Endodermal cell (in vitro differentiated cells): Measurements from ENCODE around the gene SNX24. TPM values are rescaled to one million over a fixed set of nuclear protein-coding genes. Genes with fewer than 3 reads are reported as not detected.

Experiments
- DNase-seq: peaks from one replicate; pipeline ENCODE4 v3.0.0-alpha.2; 2017
- H3K27ac ChIP-seq: 2 replicates; pipeline ENCODE4 v1.5.1; 2013; ENCODE audit warnings: mild to moderate bottlenecking, low read depth, low read length, moderate library complexity
- H3K27me3 ChIP-seq: 2 replicates; pipeline ENCODE4 v1.6.1; 2013; ENCODE audit warnings: mild to moderate bottlenecking, low read length, moderate library complexity; ENCODE audit not compliant: insufficient read depth, control insufficient read depth, poor library complexity, severe bottlenecking
- H3K36me3 ChIP-seq: 2 replicates; pipeline ENCODE4 v1.7.0; 2013; ENCODE audit warnings: mild to moderate bottlenecking, low read length, moderate library complexity; ENCODE audit not compliant: control insufficient read depth, insufficient read depth
- H3K4me1 ChIP-seq: one replicate; pipeline ENCODE4 v1.7.0; 2013; ENCODE audit warnings: low read length; ENCODE audit not compliant: control insufficient read depth, insufficient read depth
- H3K4me3 ChIP-seq: 2 replicates; pipeline ENCODE4 v1.5.1; 2013; ENCODE audit warnings: mild to moderate bottlenecking, low read length, moderate library complexity
- H3K9ac ChIP-seq: 2 replicates; pipeline ENCODE4 v1.6.1; 2013; ENCODE audit warnings: mild to moderate bottlenecking, low read length, moderate library complexity; ENCODE audit not compliant: poor library complexity, severe bottlenecking; ENCODE audit errors: extremely low read depth
- H3K9me3 ChIP-seq: 2 replicates; pipeline ENCODE4 v1.6.1; 2013; ENCODE audit warnings: mild to moderate bottlenecking, low read length, moderate library complexity; ENCODE audit not compliant: control insufficient read depth
- H3K27ac Mint-ChIP-seq: 2 replicates; pipeline ENCODE4 v1.8.0; 2020; ENCODE audit warnings: mixed read lengths
- H3K27me3 Mint-ChIP-seq: 2 replicates; pipeline ENCODE4 v1.8.0; 2021; ENCODE audit warnings: mild to moderate bottlenecking, mixed read lengths; ENCODE audit not compliant: insufficient read depth
- H3K36me3 Mint-ChIP-seq: 2 replicates; pipeline ENCODE4 v1.8.0; 2020; ENCODE audit warnings: low read depth, mixed read lengths
- H3K4me1 Mint-ChIP-seq: 2 replicates; pipeline ENCODE4 v1.8.0; 2020; ENCODE audit warnings: mixed read lengths
- H3K4me3 Mint-ChIP-seq: 2 replicates; pipeline ENCODE4 v1.8.0; 2020; ENCODE audit warnings: mild to moderate bottlenecking, moderate library complexity, mixed read lengths
- H3K9me3 Mint-ChIP-seq: 2 replicates; pipeline ENCODE4 v1.8.0; 2020; ENCODE audit warnings: mild to moderate bottlenecking, mixed read lengths
- WGBS, 2 experiments: methylation state at CpG; one replicate each; pipeline versions ENCODE4 v1.1.5 to v1.1.7; 2013; ENCODE audit warnings: missing lambda C conversion rate in 2 of 2, mixed read lengths in 1 of 2; ENCODE audit not compliant: insufficient coverage in 1 of 2, insufficient read length in 1 of 2; 5-methylcytosine and 5-hydroxymethylcytosine counted together
- total RNA-seq, 2 donors: library from RNA; stranded (reverse); fragmentation: NEBNext Ultra II Directional in 1 of 2; extraction: Animal tissue kit (Norgen Biotek cat#: 25700) in 1 of 2; gene quantifications; 2 replicates in 1 of 2; 3 replicates in 1 of 2; pipeline ENCODE4 v1.2.1, GENCODE V29; 2021
- TF ChIP-seq, protein P1 (sequence below): fragments of 200-600 bp; sonication (generic); conservative IDR thresholded peaks from 2 replicates; pipeline ENCODE4 v1.5.0; 2021; ENCODE audit warnings: antibody characterized with exemption, mild to moderate bottlenecking

SNX24 gene
- total RNA-seq, 2 donors from 2014 or later, result 39.4 to 56.2 TPM

DNA sequence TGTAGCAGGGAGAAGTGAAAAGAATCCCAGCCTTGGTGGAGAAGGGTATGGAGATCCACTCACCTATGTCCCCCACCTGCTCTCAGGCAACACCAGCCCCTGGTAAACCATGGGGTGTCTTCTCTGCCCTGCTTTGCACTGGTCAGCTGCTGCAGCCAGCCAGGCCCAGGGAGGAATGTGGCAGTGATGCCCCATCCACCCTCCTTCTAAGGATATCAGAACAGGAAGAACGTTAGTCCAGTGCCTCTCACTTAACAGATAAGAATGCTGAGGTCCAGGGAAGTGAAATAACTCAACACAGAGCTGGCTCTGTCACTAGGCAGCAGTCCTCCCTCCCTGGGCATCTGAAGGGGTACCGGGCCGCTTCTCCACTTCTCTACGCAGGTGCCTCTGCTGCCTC lies 200.8 kb downstream of the SNX24 start:
- Histone ChIP-seq H3K27me3 (no peaks in the 10 kb centered on the region), H3K36me3 (no peaks in the 10 kb centered on the region), H3K9ac (no peak overlapping the region), H3K27ac (no peak overlapping the region), H3K4me1 (no peaks in the 10 kb centered on the region), H3K9me3 (no peaks in the 10 kb centered on the region), H3K4me3 (no peak overlapping the region)
- WGBS, 2 experiments, result 60 to 86% methylated on average over 1 to 4 of the region's 4 CpGs
- TF ChIP-seq, protein P1, sequence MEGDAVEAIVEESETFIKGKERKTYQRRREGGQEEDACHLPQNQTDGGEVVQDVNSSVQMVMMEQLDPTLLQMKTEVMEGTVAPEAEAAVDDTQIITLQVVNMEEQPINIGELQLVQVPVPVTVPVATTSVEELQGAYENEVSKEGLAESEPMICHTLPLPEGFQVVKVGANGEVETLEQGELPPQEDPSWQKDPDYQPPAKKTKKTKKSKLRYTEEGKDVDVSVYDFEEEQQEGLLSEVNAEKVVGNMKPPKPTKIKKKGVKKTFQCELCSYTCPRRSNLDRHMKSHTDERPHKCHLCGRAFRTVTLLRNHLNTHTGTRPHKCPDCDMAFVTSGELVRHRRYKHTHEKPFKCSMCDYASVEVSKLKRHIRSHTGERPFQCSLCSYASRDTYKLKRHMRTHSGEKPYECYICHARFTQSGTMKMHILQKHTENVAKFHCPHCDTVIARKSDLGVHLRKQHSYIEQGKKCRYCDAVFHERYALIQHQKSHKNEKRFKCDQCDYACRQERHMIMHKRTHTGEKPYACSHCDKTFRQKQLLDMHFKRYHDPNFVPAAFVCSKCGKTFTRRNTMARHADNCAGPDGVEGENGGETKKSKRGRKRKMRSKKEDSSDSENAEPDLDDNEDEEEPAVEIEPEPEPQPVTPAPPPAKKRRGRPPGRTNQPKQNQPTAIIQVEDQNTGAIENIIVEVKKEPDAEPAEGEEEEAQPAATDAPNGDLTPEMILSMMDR, result no peak
- Mint-ChIP-seq H3K27ac (no peak overlapping the region), H3K27me3 (peaks cover 6% of the 10 kb centered on the region), H3K36me3 (no peaks in the 10 kb centered on the region), H3K4me3 (no peak overlapping the region), H3K4me1 (no peaks in the 10 kb centered on the region), H3K9me3 (no peaks in the 10 kb centered on the region)
- DNase-seq, result no peak

DNA sequence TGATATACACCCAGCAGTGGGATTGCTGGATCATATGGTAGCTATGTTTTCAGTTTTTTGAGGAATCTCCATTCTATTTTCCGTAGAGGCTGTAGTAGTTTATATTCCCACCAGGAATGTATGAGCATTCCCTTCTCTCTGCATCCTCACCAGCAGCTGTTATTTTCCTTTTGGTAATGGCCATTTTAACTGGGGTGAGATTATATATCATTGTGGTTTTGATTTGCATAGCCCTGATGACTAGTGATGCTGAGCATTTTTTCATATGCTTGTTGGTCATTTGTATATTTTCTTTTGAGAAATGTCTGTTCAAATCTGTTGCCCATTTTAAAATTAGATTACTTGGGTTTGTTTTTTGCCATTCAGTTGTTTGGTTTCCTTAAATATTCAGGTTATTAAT lies 202.3 kb downstream of the SNX24 start:
- DNase-seq, result no peak
- whole genome bisulfite sequencing, 2 experiments, result 88% methylated on average over 1 of the region's 1 CpG; no CpG with 5 or more reads in 1 of the 2 experiments
- Histone ChIP-seq H3K9ac (no peak overlapping the region), H3K27me3 (no peaks in the 10 kb centered on the region), H3K27ac (no peak overlapping the region), H3K4me3 (no peak overlapping the region), H3K4me1 (no peaks in the 10 kb centered on the region), H3K9me3 (no peaks in the 10 kb centered on the region), H3K36me3 (no peaks in the 10 kb centered on the region)
- Mint-ChIP-seq H3K4me3 (no peak overlapping the region), H3K4me1 (no peaks in the 10 kb centered on the region), H3K36me3 (no peaks in the 10 kb centered on the region), H3K27me3 (peaks cover 9% of the 10 kb centered on the region), H3K9me3 (no peaks in the 10 kb centered on the region), H3K27ac (no peak overlapping the region)
- TF ChIP-seq, protein P1, result no peak

DNA sequence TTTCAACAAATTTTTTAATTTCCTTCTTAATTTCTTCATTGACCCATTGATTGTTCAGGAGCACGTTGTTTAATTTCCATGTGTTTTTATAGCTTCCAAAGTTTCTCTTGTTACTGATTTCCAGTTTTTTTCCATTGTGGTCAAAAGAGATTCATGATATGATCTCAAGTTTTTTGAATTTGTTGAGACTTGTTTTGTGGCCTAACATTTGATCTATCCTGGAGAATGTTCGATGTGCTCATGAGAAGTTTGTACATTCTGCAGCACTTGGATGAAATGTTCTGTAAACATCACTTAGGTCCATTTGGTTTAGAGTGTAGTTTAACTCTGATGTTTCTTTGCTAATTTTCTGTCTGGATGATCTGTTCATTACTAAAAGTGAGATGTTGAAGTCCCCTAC lies 205.8 kb downstream of the SNX24 start:
- no peaks in the 10 kb centered on the region for H3K4me1 ChIP-seq
- no peak overlapping the region for H3K27ac Mint-ChIP-seq
- H3K27me3 ChIP-seq, result no peaks in the 10 kb centered on the region
- H3K4me3 ChIP-seq, result no peak overlapping the region
- H3K36me3 ChIP-seq, result no peaks in the 10 kb centered on the region
- 90 to 94% methylated on average over 1 to 2 of the region's 2 CpGs for WGBS, 2 experiments
- H3K27me3 Mint-ChIP-seq, result peaks cover 5% of the 10 kb centered on the region
- no peaks in the 10 kb centered on the region for H3K36me3 Mint-ChIP-seq
- no peak overlapping the region for H3K27ac ChIP-seq
- H3K9me3 Mint-ChIP-seq, result no peaks in the 10 kb centered on the region
- H3K9ac ChIP-seq, result no peak overlapping the region
- no peak for DNase-seq
- H3K4me1 Mint-ChIP-seq, result no peaks in the 10 kb centered on the region
- H3K9me3 ChIP-seq, result no peaks in the 10 kb centered on the region
- H3K4me3 Mint-ChIP-seq, result no peak overlapping the region
- TF ChIP-seq, protein P1, result no peak

Other genes with a start within 250 kb of the SNX24 start
- 10 to 100 TPM; 69.8 to 83.2 TPM for gene SNX2, start 70.5 kb upstream of the SNX24 start, total RNA-seq
- gene PPIC, start 191.1 kb downstream of the SNX24 start, total RNA-seq, result 10 to 100 TPM; 25.7 to 36.4 TPM
- gene PRDM6, start 243.6 kb downstream of the SNX24 start, total RNA-seq, result under 1 TPM; 0.13 to 0.66 TPM